Raji (cell line): Measurements from ENCODE around the gene ZNF407.

Experiments
- POLR2A ChIP-seq: IDR thresholded peaks from 2 replicates; pipeline ENCODE4 v1.6.1; 2011; ENCODE audit warnings: low read depth, low read length, control low read depth; ENCODE audit not compliant: insufficient read depth

The ZNF407 gene

GRCh38 chr18:75034937-75035336 lies 437.3 kb downstream of the ZNF407 start:
- no peak for TF ChIP-seq POLR2A

- no peak for TF ChIP-seq POLR2A
Measured at GRCh38 chr18:75035928-75036327, 438.3 kb downstream of the ZNF407 start.

DNA sequence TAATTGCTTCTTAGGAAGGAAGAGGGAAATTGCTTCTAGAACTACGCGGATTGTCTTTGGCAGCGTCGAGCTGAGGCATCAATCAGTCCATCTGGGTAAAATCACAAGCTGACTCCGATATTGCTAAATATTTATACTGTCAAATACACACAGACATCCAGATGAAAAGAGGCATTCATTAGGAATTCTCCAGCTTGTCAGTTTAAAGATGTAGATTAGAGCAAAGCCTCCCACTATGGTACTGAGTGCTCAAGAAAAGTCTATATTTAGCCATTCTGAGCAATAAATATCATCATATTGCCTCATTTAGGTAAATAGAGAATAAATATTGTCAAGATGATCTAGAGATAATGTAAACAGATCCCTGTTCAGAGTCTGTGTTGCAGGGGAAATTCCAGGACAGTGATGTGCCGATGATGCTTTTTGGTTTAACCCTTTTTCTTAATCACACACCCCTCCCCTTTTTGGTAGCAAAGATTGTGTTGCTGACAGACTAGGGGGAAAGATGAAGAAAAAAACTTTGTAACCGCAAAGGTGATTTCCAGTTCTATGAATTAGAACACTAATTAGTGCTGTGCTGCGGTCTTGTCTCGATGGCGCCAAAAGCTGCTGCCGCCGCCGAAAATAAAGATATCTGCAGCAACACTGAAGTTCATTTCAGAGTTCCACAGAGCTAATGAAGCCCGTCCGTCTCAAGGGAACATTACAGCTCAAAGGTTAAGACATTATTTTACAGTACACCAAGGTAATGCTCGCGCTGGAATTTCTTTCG lies 439.4 kb downstream of the ZNF407 start:
- TF ChIP-seq POLR2A = no peak

- no peak for TF ChIP-seq POLR2A
Measured at GRCh38 chr18:75037689-75037955, 440.0 kb downstream of the ZNF407 start.

- no peak for TF ChIP-seq POLR2A
Measured at GRCh38 chr18:75041586-75041985, 443.9 kb downstream of the ZNF407 start.

DNA sequence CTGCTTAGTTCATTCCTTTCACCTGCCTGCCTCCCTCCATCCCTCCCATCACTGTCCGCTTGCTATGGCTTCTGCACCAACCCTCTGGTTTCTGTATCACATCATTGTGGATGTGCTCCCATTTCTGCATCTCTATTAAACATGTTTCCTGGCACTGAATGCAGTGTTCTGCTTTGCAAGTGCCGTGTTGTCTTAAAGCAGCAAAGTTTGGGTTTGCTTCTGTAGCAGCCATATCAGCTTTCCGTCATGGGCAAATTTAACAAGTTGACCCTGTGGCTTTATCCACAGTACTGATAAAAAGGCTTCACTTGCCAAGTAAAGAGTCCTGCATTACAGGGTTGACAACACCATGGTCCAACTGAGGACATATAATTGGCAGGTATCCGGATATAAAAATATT lies 445.8 kb downstream of the ZNF407 start:
- no peak for TF ChIP-seq POLR2A

DNA sequence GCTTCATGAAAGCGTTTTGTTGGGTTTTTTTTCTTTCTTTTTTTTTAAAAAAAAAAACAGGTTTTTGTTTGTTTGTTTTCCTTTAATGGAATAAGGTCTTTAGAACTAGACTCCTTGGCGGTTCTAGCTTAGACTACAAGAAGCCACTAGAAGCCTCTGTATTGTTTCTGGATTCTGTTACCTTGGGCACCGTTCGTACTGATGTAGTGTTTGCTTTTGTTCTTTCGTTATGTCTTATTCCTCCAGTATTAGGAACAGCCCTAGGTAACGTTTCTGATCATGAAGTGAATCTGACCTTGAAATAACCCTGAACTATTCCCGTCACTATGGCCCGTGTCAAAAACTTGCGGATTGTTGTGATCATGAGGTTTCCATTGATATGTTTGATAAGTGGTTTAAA lies 446.6 kb downstream of the ZNF407 start:
- no peak for TF ChIP-seq POLR2A

DNA sequence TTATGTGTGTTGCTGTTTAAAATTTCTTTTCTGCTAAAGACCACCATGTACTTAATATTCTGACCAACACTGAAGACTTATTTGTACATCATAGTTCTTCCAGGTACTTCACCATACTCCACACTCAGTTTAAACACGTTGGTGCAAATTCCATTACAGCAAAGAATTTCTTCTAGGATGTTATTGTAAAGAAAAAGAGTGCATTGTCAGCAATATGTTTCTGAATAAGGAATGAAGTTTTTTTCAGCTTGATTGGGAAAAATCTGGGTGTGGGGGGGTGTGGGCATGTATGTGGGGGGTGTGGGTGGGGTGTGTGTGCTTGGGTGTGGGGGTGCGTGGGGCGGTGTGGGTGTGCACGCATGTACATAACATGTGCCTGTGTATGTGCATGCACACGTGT lies 447.1 kb downstream of the ZNF407 start:
- no peak for TF ChIP-seq POLR2A

DNA sequence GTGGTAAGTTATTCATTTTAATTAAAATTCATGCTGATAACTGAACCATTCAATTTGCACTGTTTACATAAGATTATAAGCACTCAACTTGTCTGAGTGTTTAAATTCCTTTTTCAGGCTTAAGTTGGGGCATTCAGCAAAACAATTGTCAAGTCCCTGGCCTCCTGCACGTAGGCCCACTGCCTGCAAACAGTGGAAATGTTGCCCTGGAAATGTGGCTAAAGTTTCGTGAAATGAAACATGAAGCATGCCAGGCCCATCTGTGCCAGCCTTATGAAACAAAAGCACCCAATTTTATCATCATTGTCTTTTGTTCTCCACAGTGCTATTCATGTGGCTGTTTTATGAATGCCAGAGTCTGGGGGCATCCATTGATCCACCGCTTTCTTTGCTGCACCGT lies 447.6 kb downstream of the ZNF407 start:
- TF ChIP-seq POLR2A = no peak

- no peak for TF ChIP-seq POLR2A
Measured at GRCh38 chr18:75047240-75047961, 449.7 kb downstream of the ZNF407 start.

- TF ChIP-seq POLR2A = no peak
Measured at GRCh38 chr18:75048776-75049454, 451.2 kb downstream of the ZNF407 start.

DNA sequence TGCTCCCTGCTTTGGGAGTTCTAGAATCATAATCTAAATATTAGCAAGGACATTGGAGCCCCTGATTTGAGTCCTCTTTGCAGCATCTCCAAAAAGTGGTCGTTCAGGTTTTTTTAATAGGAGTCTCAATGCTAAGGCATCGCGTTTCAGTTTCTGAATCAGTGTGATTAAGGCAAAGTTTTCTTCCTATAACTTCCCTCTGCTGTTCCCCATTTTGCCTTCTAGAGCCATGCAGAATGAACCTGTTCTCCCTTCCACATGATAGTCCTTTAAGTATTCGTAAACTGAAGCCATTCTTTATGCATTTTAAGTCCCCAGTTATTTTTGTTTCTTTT lies 451.8 kb downstream of the ZNF407 start:
- no peak for TF ChIP-seq POLR2A

DNA sequence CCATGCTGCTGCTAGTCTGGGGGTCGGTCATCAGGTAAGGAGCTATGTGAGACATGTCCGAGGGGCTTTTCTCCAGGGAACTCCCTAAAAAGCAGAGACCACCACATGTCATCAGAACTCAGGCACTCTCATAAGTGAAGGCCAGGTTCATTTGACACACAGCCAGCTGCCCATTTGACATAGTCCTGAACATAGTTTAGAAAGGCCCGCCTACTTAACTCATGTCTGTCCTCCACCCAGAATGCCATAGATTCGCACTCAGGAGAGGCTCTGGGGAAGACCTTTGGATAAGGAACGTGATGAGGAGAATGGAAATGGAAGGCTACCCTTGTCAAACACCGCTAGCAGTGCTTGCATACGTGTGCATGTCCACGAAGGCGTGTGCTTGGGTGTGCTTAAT lies 454.1 kb downstream of the ZNF407 start:
- no peak for TF ChIP-seq POLR2A

DNA sequence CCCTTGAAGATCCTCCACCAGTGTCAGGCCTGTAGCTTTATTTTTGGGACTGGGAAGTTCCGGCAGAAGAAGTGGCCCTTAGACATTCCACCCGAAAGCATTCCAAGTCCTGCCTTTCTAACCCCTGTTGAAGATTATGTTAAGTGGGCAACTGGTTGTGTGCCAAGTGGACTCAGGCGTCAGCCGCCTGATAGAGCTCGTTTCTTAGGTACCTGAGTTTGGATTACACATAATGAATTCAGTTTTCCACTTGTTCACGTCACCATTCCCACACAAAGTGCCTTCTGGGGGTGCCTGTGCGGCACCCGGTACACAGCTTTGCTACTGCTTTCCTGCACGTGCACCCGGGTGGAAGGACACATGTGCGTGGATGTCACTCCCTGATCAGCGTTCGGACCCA lies 454.8 kb downstream of the ZNF407 start:
- TF ChIP-seq POLR2A = no peak

- no peak for TF ChIP-seq POLR2A
Measured at GRCh38 chr18:75053028-75053629, 455.5 kb downstream of the ZNF407 start.

DNA sequence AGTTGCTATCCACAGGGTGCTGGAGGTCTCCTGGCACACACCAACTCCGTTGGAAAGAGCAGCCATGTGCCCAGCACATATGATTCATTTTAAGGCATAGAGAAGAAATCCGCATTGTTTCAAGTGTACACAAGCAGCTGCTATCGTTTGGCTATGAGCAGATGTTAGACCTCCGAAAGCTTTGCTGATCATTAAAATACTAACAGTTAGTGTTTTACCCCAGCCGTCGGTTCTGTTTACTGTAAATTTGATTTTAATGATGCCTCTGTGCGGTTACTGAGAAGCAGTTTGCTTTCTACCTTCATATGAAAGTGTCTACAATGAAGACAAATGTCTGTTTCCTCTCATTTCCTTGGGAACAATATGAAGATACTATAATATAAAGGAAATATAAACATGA lies 456.4 kb downstream of the ZNF407 start:
- TF ChIP-seq POLR2A = no peak

DNA sequence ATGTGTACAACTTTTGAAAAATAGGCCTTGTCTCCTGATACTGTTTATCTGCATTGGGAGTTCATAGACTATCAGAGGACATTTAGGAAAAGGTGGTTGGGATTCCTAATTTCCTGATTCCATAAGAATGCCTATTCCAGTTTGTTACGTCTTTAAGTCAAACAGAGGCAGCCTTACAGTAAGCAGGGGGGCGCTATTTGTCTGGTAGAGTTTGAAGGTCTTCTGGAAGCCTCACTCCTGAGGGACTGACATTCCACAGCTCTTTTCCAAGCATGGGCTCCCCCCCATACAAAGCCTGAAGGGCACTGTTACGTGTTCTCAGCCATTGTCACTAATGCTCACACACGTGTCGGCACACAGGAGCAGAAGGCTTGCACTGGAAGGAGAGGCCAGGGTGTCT lies 456.9 kb downstream of the ZNF407 start:
- no peak for TF ChIP-seq POLR2A
